Renal cortex interstitium (tissue), 11 donors: Measurements from ENCODE around the gene NTM. TPM values are rescaled to one million over a fixed set of nuclear protein-coding genes. Genes with fewer than 3 reads are reported as not detected.
A peak's percentile ranks its signal among the peaks of the same experiment; 100 is the strongest.

ENCODE experiments used
- DNase-seq, 11 donors: peaks; one replicate each; pipeline ENCODE4 v3.0.0-alpha.2; 2013; ENCODE audit warnings: low read depth in 9 of 11, low spot score in 4 of 11; ENCODE audit errors: extremely low read depth in 1 of 11
- polyA plus RNA-seq, 3 donors: library from polyadenylated mRNA; unstranded; fragments of 120-200 nt; gene quantifications; one replicate each; pipeline ENCODE4 v1.2.1, GENCODE V29; 2013; ENCODE audit not compliant: insufficient read length in 3 of 3

The NTM gene
- polyA plus RNA-seq, 3 donors, result 40.5 to 45.1 (median 43.9) TPM

DNA sequence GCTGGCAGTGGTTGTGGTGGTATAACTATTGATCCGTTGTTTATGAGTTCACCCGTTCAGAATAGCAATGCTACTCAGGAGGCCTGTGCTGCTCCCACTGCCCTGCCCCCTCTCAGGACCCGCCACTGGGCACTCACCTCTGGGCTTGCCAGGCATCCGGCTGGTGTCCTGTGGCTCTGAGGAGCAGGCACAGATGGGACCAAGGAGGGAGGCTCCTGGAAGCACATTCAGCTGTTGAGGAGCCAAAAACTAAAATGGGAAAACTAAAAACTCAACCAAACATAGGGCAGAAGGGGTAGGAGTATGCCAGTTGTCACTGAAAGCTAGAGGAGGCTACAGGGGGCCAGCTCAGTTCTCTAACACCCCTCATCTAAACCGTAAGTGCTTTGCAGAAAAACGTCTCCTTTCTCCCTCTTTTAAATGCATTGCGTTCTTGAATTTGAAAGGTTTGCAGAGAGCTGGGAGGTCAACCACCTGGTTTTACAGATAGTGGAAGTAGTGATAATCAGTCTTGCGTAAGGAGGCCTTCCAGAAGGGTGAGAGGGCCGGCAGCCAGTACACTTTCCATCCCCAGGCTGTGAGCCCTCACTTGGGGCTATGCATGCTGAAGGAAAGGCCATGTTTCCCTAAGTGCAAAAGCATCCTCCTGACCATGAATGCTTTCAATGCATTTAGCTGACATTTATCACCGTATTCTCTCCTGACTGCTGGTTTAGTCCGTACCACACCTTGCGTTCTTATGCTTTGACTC is 547.4 kb downstream of the NTM start:
- no peak for DNase-seq

GRCh38 chr11:131918663-131919062 is 548.2 kb downstream of the NTM start:
- DNase-seq, result no peak

- DNase-seq, result no peak
Observed at GRCh38 chr11:131922220-131922619, 551.8 kb downstream of the NTM start.

DNA sequence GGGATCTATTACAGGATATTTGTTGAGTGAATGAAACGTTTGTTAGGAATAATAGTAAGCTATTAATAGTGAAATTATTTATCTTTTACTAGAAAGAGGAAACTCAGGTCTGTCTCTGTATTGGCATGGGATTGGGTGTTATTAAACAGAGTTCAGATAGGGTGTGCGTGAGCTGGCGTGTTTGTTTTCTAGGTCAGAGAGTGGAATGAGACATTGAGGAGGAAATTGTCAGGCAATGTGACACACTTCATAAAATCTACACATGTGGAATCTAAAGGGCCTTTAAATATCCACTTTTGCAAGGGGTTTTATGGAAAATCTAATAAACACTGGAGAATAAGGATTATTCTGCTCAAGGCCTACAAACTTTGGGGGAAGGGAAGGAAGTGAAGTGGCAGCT is 552.9 kb downstream of the NTM start:
- no peak for DNase-seq

DNA sequence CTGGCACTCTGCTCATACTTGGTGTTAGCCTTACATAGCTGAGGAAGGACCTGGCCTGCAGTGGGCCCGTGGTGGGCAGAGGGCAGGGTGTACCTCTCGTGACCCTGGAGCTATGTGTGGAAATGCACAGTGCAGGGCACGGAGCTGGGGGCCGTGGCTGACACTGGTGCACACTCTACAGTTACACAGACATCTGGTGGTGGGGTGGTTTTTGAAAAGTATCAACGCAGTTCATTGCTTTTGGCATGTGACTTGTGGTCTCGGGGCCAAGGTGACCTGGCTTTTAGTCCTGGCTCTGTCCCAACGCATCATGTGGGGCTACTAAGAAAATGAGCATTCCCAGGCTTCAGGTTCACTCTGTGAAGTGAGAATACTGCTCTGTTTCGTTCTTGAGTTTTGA is 553.6 kb downstream of the NTM start:
- no peak for DNase-seq

GRCh38 chr11:131924457-131925201 is 554.2 kb downstream of the NTM start:
- peak in 1 of 11 donors; percentile 58 for DNase-seq

- DNase-seq, result no peak
Observed at GRCh38 chr11:131925829-131926228, 555.4 kb downstream of the NTM start.

GRCh38 chr11:131928992-131929391 is 558.6 kb downstream of the NTM start:
- peak in 1 of 11 donors; percentile 12 for DNase-seq

DNA sequence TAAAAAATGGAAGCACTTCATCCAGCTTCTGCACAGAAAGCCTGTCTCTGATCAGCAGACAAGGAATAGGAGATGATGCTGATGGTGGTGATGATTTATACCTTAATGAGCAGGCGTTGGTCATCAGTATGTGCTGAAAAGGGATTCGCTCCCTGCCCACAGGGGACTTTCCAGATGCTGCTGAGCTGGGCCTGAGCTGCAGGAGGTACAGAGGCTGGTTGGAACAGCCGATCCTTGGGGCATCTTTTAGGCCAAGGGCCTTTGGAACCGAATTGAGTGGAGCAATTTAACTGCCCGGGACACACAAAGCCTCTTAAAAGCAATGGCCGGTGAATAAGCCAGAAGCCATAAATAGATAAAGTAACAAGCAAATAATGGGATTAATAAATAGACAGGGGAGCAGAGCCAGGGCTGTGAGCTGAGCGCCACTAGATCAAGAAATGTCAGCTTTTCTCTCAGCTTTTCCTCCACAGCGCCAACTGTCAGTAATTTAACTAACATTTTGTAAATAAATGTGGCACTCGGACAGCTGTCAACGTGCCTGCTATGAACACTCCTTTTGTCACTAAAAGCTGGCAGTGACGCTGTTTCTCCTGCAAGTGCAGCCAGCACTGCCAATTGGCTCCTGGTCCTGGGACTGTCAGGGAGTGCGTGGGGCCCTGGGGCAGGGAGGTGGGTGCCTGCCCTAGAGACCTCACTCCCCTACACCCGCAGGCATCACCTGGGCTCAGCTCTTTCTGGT is 562.3 kb downstream of the NTM start:
- no peak for DNase-seq

- DNase-seq, result no peak
Observed at GRCh38 chr11:131934006-131934405, 563.6 kb downstream of the NTM start.

GRCh38 chr11:131938351-131938751 is 567.9 kb downstream of the NTM start:
- DNase-seq, result peak in 1 of 11 donors; percentile 38

DNA sequence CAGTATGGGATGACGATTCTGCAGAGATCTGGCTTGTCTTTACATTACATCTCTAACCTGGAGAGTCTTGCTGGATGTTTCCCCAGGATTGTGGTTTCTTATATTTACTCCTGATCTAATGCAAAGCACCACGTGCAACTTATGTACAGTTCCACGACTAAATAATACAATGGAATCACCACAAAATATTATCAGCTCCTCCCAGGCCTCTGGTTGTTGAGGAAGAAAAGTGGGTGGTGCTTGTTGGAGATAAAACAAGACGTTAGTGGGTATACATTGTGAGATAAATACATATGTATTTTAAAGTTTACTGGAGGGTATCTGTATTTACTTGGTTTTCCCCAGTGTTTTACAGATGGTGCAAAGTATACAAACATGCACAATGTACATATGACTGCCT is 569.7 kb downstream of the NTM start:
- no peak for DNase-seq

DNA sequence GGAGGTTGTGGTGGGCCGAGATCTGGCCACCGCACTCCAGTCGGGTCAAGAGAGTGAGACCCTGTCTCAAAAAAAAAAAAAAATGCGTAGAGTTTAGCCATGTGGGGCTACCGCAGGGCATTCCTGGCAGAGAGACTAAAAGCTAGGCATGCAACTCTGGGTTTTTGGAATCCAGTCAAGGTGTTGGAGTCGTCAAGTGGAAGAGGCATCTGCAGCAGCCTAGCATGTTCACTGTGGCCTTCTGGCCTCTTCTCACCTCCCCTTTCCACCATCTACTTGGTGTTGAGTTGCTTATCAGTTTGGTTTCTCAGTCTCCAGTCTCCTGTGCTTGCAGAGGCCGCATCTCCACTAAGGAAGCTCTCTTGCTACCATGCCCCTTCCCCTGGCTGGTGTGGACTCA is 572.5 kb downstream of the NTM start:
- DNase-seq, result no peak

- no peak for DNase-seq
Observed at GRCh38 chr11:131943295-131943694, 572.9 kb downstream of the NTM start.

DNA sequence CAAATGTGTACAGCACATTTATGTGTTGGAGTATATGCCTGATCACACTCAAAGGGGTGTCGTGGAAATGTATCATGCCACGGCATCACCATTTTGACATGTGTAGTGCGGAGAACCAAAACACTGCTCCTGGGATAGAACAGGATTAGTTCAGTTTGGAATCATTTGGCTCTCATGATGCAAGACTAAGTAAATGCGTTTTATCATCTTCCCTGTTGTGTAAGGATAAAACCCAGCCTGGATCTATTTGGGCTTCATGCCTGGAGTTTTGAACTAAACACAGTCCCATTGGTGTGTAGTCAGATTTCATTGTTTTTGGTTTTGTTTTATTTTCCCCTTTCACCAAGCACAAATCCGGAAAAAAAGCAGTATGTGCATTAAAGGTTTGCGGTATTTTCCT is 574.3 kb downstream of the NTM start:
- no peak for DNase-seq

- DNase-seq, result no peak
Observed at GRCh38 chr11:131945706-131946105, 575.3 kb downstream of the NTM start.

DNA sequence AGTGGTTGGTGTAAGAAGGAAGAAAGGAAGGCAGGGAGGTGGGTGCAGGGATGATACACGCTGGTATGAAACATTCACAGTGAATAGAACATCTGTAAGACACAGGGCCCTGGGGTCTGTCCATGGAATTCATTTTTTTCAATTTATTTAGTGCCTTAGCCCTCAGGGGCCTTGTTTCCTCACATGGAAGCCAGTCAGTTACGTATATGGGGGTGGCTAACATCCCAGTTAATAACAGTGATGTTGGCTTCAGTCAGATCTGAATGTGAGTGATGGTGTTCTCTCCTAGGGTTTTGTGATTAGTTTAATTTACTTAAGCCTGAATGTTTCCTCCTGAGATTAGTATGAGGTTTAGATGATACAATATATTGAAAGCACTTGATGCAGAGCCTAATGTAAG is 577.1 kb downstream of the NTM start:
- DNase-seq, result no peak

DNA sequence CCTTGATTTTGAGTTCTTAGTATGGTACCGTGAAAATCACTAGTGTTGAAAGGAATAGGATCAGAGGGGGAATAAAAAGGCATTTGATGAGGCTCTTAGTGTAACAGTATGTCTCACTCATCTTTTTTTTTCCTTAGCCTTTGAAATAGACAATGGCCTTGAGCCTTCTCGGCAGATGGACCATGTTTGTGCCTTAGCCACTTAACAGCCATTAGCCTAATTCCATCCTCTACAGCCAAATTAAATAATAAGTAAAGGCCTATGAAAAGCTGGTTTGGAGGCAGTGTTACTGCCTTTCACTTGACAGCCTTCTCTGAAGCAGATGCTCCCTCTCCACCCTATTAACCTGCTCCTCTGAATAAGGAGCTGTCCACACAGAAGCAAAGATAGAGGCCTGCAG is 580.7 kb downstream of the NTM start:
- DNase-seq, result no peak

DNA sequence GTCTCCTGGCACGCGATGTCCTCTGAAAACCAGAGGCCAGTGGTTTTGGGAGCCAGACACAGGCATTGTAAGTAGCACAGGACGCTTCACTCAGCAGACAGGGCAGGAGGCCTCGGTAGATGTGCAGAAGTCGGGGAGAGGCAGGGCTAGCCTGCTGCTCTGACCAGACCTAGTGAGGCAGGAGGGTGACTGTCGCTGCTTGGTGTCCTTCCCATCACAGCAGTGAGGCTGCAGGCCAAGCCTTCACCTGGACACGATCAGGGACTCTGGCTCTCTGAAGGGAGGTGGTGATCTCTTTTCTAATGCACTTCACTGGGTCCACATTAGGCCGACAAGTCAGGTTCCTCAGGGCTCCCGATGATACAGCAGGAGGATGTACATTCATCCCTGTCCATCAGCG is 583.7 kb downstream of the NTM start:
- no peak for DNase-seq

DNA sequence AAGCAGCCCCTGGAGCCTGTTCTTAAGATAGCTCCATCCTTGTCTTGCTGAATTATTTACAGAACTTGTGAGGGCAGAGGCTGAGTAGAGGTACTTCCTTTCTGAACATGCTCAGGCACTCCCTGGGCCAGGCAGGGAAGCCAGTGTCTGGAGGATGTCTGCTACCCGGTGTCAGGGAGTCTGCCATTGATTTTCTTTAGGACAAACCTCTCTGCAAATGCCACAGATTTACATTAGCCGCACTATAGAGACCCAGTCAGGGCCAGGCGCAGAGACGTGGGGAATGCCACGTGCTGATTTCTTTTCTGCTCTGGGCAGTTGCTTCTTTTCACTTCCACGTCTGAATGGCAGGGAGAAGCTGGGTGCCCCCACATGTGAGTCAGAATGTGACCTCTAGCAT is 585.5 kb downstream of the NTM start:
- DNase-seq, result no peak
